ENCODE results near the gene ANAPC10.

The ANAPC10 gene

DNA sequence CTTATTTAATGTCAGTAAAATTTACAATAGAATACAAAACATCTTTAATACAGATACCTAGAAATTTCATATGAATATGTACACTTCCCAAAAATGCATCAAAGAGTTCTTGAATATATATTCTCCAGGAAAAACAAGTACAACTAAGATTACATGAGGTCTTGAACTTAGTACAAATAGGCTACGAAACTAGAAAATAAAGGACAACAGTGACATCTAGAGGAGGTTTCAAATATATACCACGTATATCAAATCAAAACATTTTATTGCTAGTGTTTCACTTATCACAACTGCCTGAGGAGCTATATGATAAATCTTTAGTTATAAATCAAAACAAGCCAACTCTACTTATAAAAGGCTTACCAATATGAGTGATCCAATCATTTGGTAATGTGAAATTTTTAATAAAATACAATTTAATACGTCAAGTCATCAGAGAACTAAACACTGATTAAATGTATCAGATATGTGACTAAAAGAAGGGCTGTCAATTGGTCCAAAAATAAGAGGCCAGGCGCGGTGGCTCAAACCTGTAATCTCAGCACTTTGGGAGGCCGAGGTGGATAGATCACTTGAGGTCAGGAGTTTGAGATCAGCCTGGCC lies 36.6 kb downstream of the ANAPC10 start:
- CTCF ChIA-PET, result interaction anchor here (1.0 to 1.7 kb wide), 8 partner anchors 8 to 37 kb away, joined by 3 to 7 read pairs (median 3); partner anchors contain the start of genes ABCE1 and ANAPC10
- TF ChIP-seq, protein P1, sequence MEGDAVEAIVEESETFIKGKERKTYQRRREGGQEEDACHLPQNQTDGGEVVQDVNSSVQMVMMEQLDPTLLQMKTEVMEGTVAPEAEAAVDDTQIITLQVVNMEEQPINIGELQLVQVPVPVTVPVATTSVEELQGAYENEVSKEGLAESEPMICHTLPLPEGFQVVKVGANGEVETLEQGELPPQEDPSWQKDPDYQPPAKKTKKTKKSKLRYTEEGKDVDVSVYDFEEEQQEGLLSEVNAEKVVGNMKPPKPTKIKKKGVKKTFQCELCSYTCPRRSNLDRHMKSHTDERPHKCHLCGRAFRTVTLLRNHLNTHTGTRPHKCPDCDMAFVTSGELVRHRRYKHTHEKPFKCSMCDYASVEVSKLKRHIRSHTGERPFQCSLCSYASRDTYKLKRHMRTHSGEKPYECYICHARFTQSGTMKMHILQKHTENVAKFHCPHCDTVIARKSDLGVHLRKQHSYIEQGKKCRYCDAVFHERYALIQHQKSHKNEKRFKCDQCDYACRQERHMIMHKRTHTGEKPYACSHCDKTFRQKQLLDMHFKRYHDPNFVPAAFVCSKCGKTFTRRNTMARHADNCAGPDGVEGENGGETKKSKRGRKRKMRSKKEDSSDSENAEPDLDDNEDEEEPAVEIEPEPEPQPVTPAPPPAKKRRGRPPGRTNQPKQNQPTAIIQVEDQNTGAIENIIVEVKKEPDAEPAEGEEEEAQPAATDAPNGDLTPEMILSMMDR (IDR thresholded peaks at IDR 0.05; ENCODE audit: control extremely low read depth, extremely low read depth, low read depth, missing control alignments), result peak; percentile 32
- peak; percentile 22 for DNase-seq (ENCODE audit: extremely low spot score)
- POLR2A ChIA-PET, result no interaction called here

DNA sequence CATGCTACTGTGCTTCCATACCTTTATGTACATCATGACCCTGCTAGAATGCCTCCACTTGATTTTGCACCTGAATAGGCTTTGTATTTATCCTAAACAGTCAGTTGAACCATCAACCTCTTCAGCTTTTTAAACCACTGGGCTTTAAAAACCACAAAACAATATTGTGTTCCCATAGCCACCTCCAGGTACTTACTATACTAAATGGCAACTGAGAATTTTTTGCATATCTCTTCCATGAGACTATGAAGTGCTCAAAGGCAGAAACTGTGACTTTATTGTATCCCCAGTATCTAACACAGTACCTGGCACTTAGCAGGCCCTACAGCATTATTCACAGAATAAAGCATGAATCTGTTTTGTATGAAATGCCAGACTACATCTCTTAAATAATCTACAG lies 39.7 kb downstream of the ANAPC10 start:
- CTCF ChIA-PET, result no interaction called here
- POLR2A ChIA-PET, result no interaction called here
- no peak for DNase-seq (ENCODE audit: extremely low spot score)
- TF ChIP-seq, protein P1 (IDR thresholded peaks at IDR 0.05; ENCODE audit: control extremely low read depth, extremely low read depth, low read depth, missing control alignments), result no peak

DNA sequence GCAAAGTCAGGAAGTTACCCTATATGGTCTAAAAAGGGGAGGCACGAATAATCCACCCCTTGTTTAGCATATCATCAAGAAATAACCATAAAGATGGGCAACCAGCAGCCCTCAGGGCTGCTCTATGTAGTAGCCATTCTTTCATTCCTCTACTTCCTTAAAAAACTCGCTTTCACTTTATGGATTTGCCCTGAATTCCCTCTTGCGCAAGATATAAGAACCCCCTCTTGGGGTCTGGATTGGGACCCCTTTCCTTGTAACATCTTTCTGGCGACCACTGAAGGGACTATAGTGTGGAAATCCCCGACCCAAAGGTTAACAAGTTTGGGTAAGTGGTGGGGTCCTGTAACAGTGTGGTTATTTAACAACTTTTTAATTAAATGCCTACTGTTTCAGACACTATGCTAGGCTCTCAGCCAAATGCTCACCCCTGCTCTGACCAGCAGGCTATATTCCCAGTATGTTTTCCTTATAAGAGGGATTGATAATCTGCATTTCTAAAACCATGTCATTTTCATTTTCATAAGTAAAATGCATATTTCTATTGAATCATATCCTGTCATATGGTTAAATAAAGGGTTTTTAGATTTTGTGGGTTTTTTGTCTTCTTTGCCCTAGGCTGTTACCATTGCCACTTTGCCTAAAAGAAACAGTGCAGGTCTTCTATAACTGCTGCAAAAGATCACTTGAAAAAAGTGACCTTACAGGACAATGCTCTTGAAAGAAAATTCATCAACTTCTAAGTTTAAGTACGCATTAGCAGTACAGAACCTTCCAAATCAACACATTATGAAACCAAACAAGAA lies 41.5 kb downstream of the ANAPC10 start:
- no peak for DNase-seq (ENCODE audit: extremely low spot score)
- POLR2A ChIA-PET, result no interaction called here
- CTCF ChIA-PET, result no interaction called here
- TF ChIP-seq, protein P1 (IDR thresholded peaks at IDR 0.05; ENCODE audit: control extremely low read depth, extremely low read depth, low read depth, missing control alignments), result no peak

DNA sequence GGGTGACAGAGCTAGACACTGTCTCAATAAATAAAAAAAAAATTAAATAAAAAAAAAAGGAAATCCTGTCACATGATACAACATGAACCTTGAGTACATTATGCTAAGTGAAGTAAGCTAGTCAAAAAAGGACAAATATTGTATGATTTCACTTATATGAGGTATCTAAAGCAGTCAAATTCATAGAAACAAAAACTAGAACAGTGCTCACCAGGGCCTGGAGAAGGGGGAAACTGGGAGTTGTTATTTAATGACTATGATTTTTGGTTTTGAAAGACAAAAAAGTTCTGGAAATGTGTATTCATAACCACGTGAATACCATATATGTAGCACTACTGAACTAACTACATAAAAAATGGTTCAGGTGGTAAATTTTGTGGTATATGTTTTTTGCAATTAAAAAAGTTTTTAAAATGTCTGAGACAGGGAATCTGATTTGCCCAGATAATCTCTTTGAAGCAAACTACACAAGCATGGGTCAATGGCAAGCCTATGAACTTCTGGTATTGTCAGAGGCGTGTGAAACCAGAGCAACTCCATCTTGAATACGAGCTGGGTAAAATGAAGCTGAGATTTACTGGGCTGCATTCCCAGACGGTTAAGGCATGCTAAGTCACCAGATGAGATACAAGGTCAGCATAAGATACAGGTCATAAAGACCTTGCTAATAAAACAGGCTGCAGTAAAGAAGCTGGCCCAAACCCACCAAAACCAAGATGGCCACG lies 42.3 kb downstream of the ANAPC10 start:
- ChIA-PET POLR2A (no interaction called here), CTCF (no interaction called here)
- DNase-seq (ENCODE audit: extremely low spot score), result no peak

DNA sequence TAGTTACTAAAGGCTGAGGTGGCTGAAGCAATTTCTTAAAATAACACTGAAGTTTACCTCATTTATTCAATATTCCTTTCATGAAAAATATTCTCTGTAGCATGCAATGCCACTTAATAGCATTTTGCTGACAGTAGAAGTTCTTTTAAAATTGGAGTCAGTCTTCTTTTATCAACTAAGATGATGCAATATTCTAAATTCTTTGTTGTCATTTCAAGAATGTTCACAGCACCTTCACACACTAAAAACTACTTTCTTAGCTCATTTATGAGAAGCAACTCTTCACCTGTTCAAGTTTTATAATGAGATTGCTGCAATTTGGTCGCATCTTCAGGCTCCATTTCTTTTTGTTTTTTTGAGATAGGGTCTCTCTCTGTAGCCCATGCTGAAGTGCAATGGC lies 48.8 kb downstream of the ANAPC10 start:
- no peak for DNase-seq (ENCODE audit: extremely low spot score)
- CTCF ChIA-PET, result interaction anchor here (1.0 to 1.3 kb wide), 2 partner anchors 12 to 14 kb away, joined by 3 to 4 read pairs; no protein-coding TSS in a partner anchor
- TF ChIP-seq, protein P1 (IDR thresholded peaks at IDR 0.05; ENCODE audit: control extremely low read depth, extremely low read depth, low read depth, missing control alignments), result no peak
- POLR2A ChIA-PET, result no interaction called here

More for the DNA sequence above, 42.3 kb downstream of the ANAPC10 start:
- TF ChIP-seq, protein P1 (IDR thresholded peaks at IDR 0.05; ENCODE audit: control extremely low read depth, extremely low read depth, low read depth, missing control alignments), result no peak

DNA sequence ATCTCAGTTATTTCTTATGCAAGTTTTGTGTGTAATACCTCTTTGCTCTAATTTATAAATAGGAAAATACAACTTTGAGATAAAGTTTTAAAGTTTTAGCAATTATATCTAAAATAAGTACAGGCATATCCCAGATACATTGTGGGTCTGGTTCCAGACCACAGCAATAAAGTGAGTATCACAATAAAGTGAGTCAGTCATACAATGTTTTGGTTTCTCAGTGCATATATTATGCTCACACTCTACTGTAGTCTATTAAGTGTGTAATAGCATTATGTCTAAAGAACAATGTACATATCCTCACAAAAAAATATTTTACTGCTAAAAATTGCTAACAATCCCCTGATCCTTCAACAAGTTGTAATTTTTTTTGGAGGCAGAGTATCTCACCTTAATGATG lies 49.2 kb downstream of the ANAPC10 start:
- DNase-seq (ENCODE audit: extremely low spot score), result no peak
- ChIA-PET POLR2A (no interaction called here), CTCF (interaction anchor here (1.3 kb wide), 1 partner anchor 13 kb away, joined by 4 read pairs; no protein-coding TSS in a partner anchor)
- TF ChIP-seq, protein P1 (IDR thresholded peaks at IDR 0.05; ENCODE audit: control extremely low read depth, extremely low read depth, low read depth, missing control alignments), result no peak

Measured in GM10248 (cell line).